Type B pancreatic cell (in vitro differentiated cells): ENCODE data around the gene CDC42BPG. TPM values are rescaled to one million over a fixed set of nuclear protein-coding genes. Genes with fewer than 3 reads are reported as not detected.
"Not testable (repeated sequence)": the region's sequence is repeated elsewhere in the genome, so short reads cannot be mapped to it uniquely, and the experiment has no call there.

ENCODE experiments used
- DNase-seq: peaks from one replicate; pipeline ENCODE4 v3.0.0; 2021; ENCODE audit warnings: mixed read lengths; ENCODE audit not compliant: unreplicated experiment; ENCODE audit errors: extremely low spot score
- H3K27ac Mint-ChIP-seq: 2 replicates; pipeline ENCODE4 v1.8.0; 2021; ENCODE audit warnings: mild to moderate bottlenecking, mixed read lengths
- H3K27me3 Mint-ChIP-seq: 2 replicates; pipeline ENCODE4 v1.8.0; 2021; ENCODE audit warnings: mixed read lengths
- H3K36me3 Mint-ChIP-seq: 2 replicates; pipeline ENCODE4 v1.8.0; 2021; ENCODE audit warnings: mixed read lengths
- H3K4me1 Mint-ChIP-seq: one replicate; pipeline ENCODE4 v1.8.0; 2021; ENCODE audit warnings: mixed read lengths; ENCODE audit not compliant: unreplicated experiment
- H3K4me3 Mint-ChIP-seq: 2 replicates; pipeline ENCODE4 v1.8.0; 2021; ENCODE audit warnings: mild to moderate bottlenecking, mixed read lengths
- H3K9me3 Mint-ChIP-seq: 2 replicates; pipeline ENCODE4 v1.8.0; 2021; ENCODE audit warnings: mixed read lengths
- total RNA-seq: library from RNA; stranded (reverse); gene quantifications from 2 replicates; pipeline ENCODE4 v1.2.1, GENCODE V29; 2021; ENCODE audit warnings: low replicate concordance
- TF ChIP-seq, protein P1 (sequence below): fragments of 200-600 bp; sonication (generic); conservative IDR thresholded peaks from 2 replicates; pipeline ENCODE4 v1.5.0; 2021; ENCODE audit warnings: antibody characterized with exemption, mild to moderate bottlenecking

CDC42BPG gene
- total RNA-seq, 1 donor from 2014 or later, result 20.1 TPM

DNA sequence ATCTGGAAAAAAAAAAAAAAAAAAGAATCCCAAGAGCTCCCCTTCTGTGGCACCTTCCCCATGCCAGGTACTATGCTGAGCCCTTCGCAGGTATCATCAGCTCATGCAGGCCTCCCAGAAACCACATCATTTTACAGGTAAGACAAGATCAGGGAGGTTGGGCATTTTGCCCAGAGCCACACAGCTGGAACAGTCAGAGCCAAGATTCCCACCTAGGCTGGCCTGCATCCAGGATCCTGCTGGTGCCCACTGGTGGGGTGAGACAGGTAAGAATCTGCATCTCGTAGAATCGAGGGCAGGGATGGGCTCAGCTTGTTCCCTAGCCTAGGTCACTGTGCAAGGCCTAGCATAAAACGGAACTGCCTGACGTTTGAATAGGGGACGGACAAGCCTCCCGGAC, 18.4 kb downstream of the CDC42BPG start:
- TF ChIP-seq, protein P1, sequence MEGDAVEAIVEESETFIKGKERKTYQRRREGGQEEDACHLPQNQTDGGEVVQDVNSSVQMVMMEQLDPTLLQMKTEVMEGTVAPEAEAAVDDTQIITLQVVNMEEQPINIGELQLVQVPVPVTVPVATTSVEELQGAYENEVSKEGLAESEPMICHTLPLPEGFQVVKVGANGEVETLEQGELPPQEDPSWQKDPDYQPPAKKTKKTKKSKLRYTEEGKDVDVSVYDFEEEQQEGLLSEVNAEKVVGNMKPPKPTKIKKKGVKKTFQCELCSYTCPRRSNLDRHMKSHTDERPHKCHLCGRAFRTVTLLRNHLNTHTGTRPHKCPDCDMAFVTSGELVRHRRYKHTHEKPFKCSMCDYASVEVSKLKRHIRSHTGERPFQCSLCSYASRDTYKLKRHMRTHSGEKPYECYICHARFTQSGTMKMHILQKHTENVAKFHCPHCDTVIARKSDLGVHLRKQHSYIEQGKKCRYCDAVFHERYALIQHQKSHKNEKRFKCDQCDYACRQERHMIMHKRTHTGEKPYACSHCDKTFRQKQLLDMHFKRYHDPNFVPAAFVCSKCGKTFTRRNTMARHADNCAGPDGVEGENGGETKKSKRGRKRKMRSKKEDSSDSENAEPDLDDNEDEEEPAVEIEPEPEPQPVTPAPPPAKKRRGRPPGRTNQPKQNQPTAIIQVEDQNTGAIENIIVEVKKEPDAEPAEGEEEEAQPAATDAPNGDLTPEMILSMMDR, result no peak
- Mint-ChIP-seq H3K27ac (no peak overlapping the region), H3K27me3 (no peaks in the 10 kb centered on the region), H3K4me3 (no peak overlapping the region), H3K9me3 (no peaks in the 10 kb centered on the region), H3K36me3 (peaks cover 8% of the 10 kb centered on the region), H3K4me1 (no peaks in the 10 kb centered on the region)
- no peak for DNase-seq

GRCh38 chr11:64823568-64824119, 20.8 kb downstream of the CDC42BPG start:
- no peak for DNase-seq
- TF ChIP-seq, protein P1, result no peak
- no peaks in the 10 kb centered on the region for H3K9me3 Mint-ChIP-seq
- H3K4me1 Mint-ChIP-seq, result no peaks in the 10 kb centered on the region
- H3K27me3 Mint-ChIP-seq, result no peaks in the 10 kb centered on the region
- H3K36me3 Mint-ChIP-seq, result peaks cover 8% of the 10 kb centered on the region
- no peak overlapping the region for H3K4me3 Mint-ChIP-seq
- H3K27ac Mint-ChIP-seq, result no peak overlapping the region

- Mint-ChIP-seq H3K36me3 (no peaks in the 10 kb centered on the region), H3K4me1 (peaks cover 5% of the 10 kb centered on the region), H3K27me3 (peaks cover 2% of the 10 kb centered on the region), H3K27ac (no peak overlapping the region), H3K9me3 (no peaks in the 10 kb centered on the region), H3K4me3 (no peak overlapping the region)
- DNase-seq, result no peak
- TF ChIP-seq, protein P1, result no peak
Observed at GRCh38 chr11:64817476-64817875, 27.0 kb downstream of the CDC42BPG start.

DNA sequence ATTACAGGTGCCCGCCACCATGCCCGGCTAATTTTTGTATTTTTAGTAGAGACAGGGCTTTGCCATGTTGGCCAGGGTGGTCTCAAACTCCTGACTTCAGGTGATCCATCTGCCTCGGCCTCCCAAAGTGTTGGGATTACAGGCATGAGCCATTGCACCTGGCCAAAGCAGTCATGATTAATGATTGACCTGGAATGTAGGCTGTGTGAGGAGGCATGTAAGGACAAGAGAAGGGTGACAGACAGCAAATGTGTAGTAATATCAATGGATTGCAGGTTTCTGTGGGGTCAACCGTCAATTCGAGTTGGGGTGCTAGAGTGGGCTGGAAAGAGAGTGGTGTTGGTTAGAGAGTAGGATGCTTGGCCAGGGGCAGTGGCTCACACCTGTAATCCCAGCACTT, 29.0 kb downstream of the CDC42BPG start:
- not testable (repeated sequence) for H3K27me3 Mint-ChIP-seq, H3K9me3 Mint-ChIP-seq, DNase-seq, H3K27ac Mint-ChIP-seq, H3K36me3 Mint-ChIP-seq
- peaks cover 16% of the 10 kb centered on the region for H3K4me1 Mint-ChIP-seq
- peak overlapping the region; percentile 13 for H3K4me3 Mint-ChIP-seq

DNA sequence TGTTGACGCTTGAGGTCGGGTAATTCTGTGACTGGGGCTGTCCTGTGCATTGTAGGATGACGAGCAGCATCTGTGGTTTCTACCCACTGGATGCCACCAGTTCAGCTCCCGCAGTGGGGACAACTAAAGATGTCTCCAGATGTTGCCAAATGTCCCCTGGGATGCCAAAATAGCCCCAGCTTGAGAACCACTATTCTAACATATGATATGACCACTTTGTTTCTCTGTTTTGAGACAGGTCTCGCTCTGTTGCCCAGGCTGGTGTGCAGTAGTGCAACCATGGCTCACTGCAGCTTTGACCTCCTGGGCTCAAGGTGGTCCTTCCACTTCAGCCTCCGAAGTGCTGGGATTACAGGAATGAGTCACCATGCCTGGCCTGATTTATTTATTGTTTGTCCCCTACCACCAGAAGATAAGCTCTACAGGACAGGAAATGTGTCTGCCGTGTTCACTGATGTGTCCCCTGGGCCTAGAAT, 29.7 kb downstream of the CDC42BPG start:
- Mint-ChIP-seq H3K4me3 (no peak overlapping the region), H3K9me3 (no peaks in the 10 kb centered on the region), H3K27ac (no peak overlapping the region), H3K27me3 (peaks cover 2% of the 10 kb centered on the region), H3K4me1 (peaks cover 17% of the 10 kb centered on the region), H3K36me3 (no peaks in the 10 kb centered on the region)
- TF ChIP-seq, protein P1, result no peak
- no peak for DNase-seq

DNA sequence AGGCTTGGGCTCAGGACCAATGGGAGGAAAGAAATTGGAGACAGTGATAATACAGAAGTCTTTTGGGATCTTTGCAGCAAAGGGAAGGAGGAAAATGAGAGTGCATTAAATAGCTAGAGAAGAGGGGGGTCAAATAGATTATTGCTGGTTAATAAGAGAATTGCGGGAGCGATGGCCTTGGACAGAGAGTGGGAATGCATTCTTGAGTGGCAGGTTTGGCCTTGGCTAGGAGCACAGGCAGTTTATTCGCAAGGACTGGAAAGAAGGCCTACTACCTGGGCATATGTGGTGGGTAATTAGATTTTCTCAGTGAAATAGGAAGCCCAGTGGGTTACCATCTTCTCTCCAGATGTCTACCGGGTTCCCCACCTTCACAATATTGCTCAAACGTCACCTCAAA, 30.6 kb downstream of the CDC42BPG start:
- peaks cover 2% of the 10 kb centered on the region for H3K27me3 Mint-ChIP-seq
- TF ChIP-seq, protein P1, result no peak
- DNase-seq, result no peak
- H3K4me1 Mint-ChIP-seq, result peaks cover 17% of the 10 kb centered on the region
- no peaks in the 10 kb centered on the region for H3K9me3 Mint-ChIP-seq
- peak overlapping the region; percentile 33 for H3K4me3 Mint-ChIP-seq
- no peaks in the 10 kb centered on the region for H3K36me3 Mint-ChIP-seq
- peak overlapping the region; percentile 25 for H3K27ac Mint-ChIP-seq
